HL-60 (cell line): ENCODE data around the gene UBE2E1.

ENCODE experiments used
- CTCF ChIP-seq: IDR thresholded peaks from one replicate; pipeline ENCODE4 v1.5.1; 2011; ENCODE audit warnings: low read length, control low read depth, inconsistent platforms; ENCODE audit not compliant: insufficient read depth
- POLR2AphosphoS5 ChIP-seq: IDR thresholded peaks from 2 replicates; pipeline ENCODE4 v1.6.1; 2012; ENCODE audit warnings: low read depth
- REST ChIP-seq: IDR thresholded peaks from 2 replicates; pipeline ENCODE4 v1.6.1; 2012; ENCODE audit warnings: low read depth; ENCODE audit not compliant: insufficient replicate concordance
- SPI1 ChIP-seq: IDR thresholded peaks from 2 replicates; pipeline ENCODE4 v1.6.1; 2012; ENCODE audit warnings: low read depth, mild to moderate bottlenecking, borderline replicate concordance

- TF ChIP-seq CTCF = no peak
- TF ChIP-seq POLR2AphosphoS5 = no peak
- TF ChIP-seq SPI1 = no peak
- no peak for TF ChIP-seq REST
Observed at GRCh38 chr3:23756206-23756840, 49.4 kb upstream of the UBE2E1 start.
